ENCODE measurements around the gene CORO2B.
A peak's percentile ranks its signal among the peaks of the same experiment; 100 is the strongest.
"Not testable (repeated sequence)": the region's sequence is repeated elsewhere in the genome, so short reads cannot be mapped to it uniquely, and the experiment has no call there.

Gene CORO2B

GRCh38 chr15:68644996-68645395 lies 66.2 kb downstream of the CORO2B start:
- no peak for DNase-seq (ENCODE audit: low read depth in 2 of 2, low spot score in 1 of 2)

GRCh38 chr15:68646156-68646555 lies 67.4 kb downstream of the CORO2B start:
- DNase-seq (ENCODE audit: low read depth in 2 of 2, low spot score in 1 of 2), result no peak

- no peak for DNase-seq (ENCODE audit: low read depth in 2 of 2, low spot score in 1 of 2)
These were observed 67.9 kb downstream of the CORO2B start for GRCh38 chr15:68646696-68647095.

- DNase-seq (ENCODE audit: low read depth in 2 of 2, low spot score in 1 of 2), result not testable (repeated sequence)
These were observed 68.6 kb downstream of the CORO2B start for GRCh38 chr15:68647361-68647760.

GRCh38 chr15:68650901-68651709 lies 72.3 kb downstream of the CORO2B start:
- peak in 1 of 2 donors; percentile 5 for DNase-seq (ENCODE audit: low read depth in 2 of 2, low spot score in 1 of 2)

- no peak for DNase-seq (ENCODE audit: low read depth in 2 of 2, low spot score in 1 of 2)
These were observed 73.2 kb downstream of the CORO2B start for GRCh38 chr15:68651916-68652525.

GRCh38 chr15:68653031-68653635 lies 74.3 kb downstream of the CORO2B start:
- DNase-seq (ENCODE audit: low read depth in 2 of 2, low spot score in 1 of 2), result no peak

- DNase-seq (ENCODE audit: low read depth in 2 of 2, low spot score in 1 of 2), result no peak
These were observed 75.0 kb downstream of the CORO2B start for GRCh38 chr15:68653801-68654200.

GRCh38 chr15:68654786-68655560 lies 76.2 kb downstream of the CORO2B start:
- DNase-seq (ENCODE audit: low read depth in 2 of 2, low spot score in 1 of 2), result no peak

- no peak for DNase-seq (ENCODE audit: low read depth in 2 of 2, low spot score in 1 of 2)
These were observed 77.1 kb downstream of the CORO2B start for GRCh38 chr15:68655686-68656437.

GRCh38 chr15:68656438-68656739 lies 77.6 kb downstream of the CORO2B start:
- no peak for DNase-seq (ENCODE audit: low read depth in 2 of 2, low spot score in 1 of 2)

GRCh38 chr15:68658151-68658550 lies 79.4 kb downstream of the CORO2B start:
- DNase-seq (ENCODE audit: low read depth in 2 of 2, low spot score in 1 of 2), result no peak

- DNase-seq (ENCODE audit: low read depth in 2 of 2, low spot score in 1 of 2), result no peak
These were observed 80.0 kb downstream of the CORO2B start for GRCh38 chr15:68658641-68659358.

GRCh38 chr15:68663526-68663925 lies 84.7 kb downstream of the CORO2B start:
- DNase-seq (ENCODE audit: low read depth in 2 of 2, low spot score in 1 of 2), result no peak

- DNase-seq (ENCODE audit: low read depth in 2 of 2, low spot score in 1 of 2), result no peak
These were observed 87.5 kb downstream of the CORO2B start for GRCh38 chr15:68666120-68666811.

- DNase-seq (ENCODE audit: low read depth in 2 of 2, low spot score in 1 of 2), result no peak
These were observed 88.1 kb downstream of the CORO2B start for GRCh38 chr15:68666812-68667450.

GRCh38 chr15:68667800-68668625 lies 89.2 kb downstream of the CORO2B start:
- no peak for DNase-seq (ENCODE audit: low read depth in 2 of 2, low spot score in 1 of 2)

GRCh38 chr15:68668926-68669600 lies 90.3 kb downstream of the CORO2B start:
- DNase-seq (ENCODE audit: low read depth in 2 of 2, low spot score in 1 of 2), result no peak

All from stimulated activated CD8-positive, alpha-beta memory T cell treated with anti-CD3 and anti-CD28 coated beads, Interleukin-4, amount 100 ng/mL, for 1 hour (primary cell).